HEK293 (cell line): Measurements from ENCODE around the gene NPAT.

ENCODE experiments used
- KLF1 ChIP-seq: fragments of 450-650 bp; formaldehyde crosslinking; IDR thresholded peaks from 2 replicates; pipeline ENCODE4 v1.5.1; 2016; ENCODE audit warnings: missing biosample characterization, missing genetic modification characterization
- OSR2 ChIP-seq: fragments of 450-650 bp; formaldehyde crosslinking; IDR thresholded peaks from 2 replicates; pipeline ENCODE4 v1.5.1; 2016; ENCODE audit warnings: missing biosample characterization, missing genetic modification characterization
- TCF7L2 ChIP-seq: IDR thresholded peaks from 2 replicates; pipeline ENCODE4 v1.6.1; 2011; ENCODE audit warnings: low read depth, mild to moderate bottlenecking, inconsistent platforms, low read length, moderate library complexity, borderline replicate concordance
- TRIM28 ChIP-seq: IDR thresholded peaks from 2 replicates; pipeline ENCODE4 v1.6.1; 2011; ENCODE audit warnings: low read length, control low read depth, borderline replicate concordance
- ZNF140 ChIP-seq: fragments of 450-650 bp; formaldehyde crosslinking; IDR thresholded peaks from 2 replicates; pipeline ENCODE4 v1.5.1; 2016; ENCODE audit warnings: missing biosample characterization, missing genetic modification characterization
- ZNF324 ChIP-seq: fragments of 450-650 bp; formaldehyde crosslinking; IDR thresholded peaks from 2 replicates; pipeline ENCODE4 v1.5.1; 2016; ENCODE audit warnings: missing biosample characterization, missing genetic modification characterization
- ZNF660 ChIP-seq: fragments of 450-650 bp; IDR thresholded peaks from 2 replicates; pipeline ENCODE4 v1.5.1; 2018; ENCODE audit warnings: missing biosample characterization, mild to moderate bottlenecking, missing genetic modification characterization
- TF ChIP-seq, protein P1 (sequence below): fragments of 450-650 bp; formaldehyde crosslinking; IDR thresholded peaks from 2 replicates; pipeline ENCODE4; 2016; ENCODE audit warnings: missing biosample characterization, missing genetic modification characterization
- TF ChIP-seq, protein P2 (sequence below): fragments of 450-650 bp; formaldehyde crosslinking; IDR thresholded peaks from 2 replicates; pipeline ENCODE4 v1.5.1; 2016; ENCODE audit warnings: missing biosample characterization, missing genetic modification characterization
- TF ChIP-seq, protein P3 (sequence below): fragments of 450-650 bp; IDR thresholded peaks from 2 replicates; pipeline ENCODE4 v1.5.1; 2018; ENCODE audit warnings: missing biosample characterization, missing genetic modification characterization
- TF ChIP-seq, protein P4 (sequence below): fragments of 450-650 bp; formaldehyde crosslinking; IDR thresholded peaks from 2 replicates; pipeline ENCODE4 v1.5.1; 2016; ENCODE audit warnings: missing biosample characterization, missing genetic modification characterization
- TF ChIP-seq, protein P5 (sequence below): fragments of 450-650 bp; formaldehyde crosslinking; IDR thresholded peaks from 2 replicates; pipeline ENCODE4 v1.5.1; 2016; ENCODE audit warnings: missing biosample characterization, missing genetic modification characterization

DNA sequence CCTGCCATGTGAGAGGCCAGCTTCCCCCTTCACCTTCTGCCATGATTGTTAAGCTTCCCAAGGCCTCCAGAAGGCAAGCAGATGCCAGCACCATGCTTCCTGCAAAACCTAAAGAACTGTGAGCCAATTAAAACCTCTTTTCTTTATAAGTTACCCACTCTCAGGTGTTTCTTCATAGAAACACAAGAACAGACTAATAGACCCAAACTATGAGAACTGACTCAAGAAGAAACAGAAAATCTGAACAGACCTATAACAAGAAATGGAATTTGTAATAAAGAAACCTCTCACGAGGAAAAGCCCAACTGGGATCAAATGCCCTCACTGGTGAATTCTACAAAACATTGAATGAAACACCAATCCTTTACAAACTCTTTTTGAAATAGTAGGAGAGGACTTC lies 12.0 kb downstream of the NPAT start:
- TF ChIP-seq ZNF660 (tag by site-specific recombination) (no peak), OSR2 (tag by site-specific recombination) (no peak), TCF7L2 (no peak), KLF1 (tag by site-specific recombination) (no peak), ZNF324 (tag by site-specific recombination) (no peak), ZNF140 (tag by site-specific recombination) (no peak), TRIM28 (no peak)
- TF ChIP-seq, protein P1, sequence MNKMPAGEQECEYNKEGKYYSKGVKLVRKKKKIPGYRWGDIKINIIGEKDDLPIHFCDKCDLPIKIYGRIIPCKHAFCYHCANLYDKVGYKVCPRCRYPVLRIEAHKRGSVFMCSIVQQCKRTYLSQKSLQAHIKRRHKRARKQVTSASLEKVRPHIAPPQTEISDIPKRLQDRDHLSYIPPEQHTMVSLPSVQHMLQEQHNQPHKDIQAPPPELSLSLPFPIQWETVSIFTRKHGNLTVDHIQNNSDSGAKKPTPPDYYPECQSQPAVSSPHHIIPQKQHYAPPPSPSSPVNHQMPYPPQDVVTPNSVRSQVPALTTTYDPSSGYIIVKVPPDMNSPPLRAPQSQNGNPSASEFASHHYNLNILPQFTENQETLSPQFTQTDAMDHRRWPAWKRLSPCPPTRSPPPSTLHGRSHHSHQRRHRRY = no peak
- TF ChIP-seq, protein P2, sequence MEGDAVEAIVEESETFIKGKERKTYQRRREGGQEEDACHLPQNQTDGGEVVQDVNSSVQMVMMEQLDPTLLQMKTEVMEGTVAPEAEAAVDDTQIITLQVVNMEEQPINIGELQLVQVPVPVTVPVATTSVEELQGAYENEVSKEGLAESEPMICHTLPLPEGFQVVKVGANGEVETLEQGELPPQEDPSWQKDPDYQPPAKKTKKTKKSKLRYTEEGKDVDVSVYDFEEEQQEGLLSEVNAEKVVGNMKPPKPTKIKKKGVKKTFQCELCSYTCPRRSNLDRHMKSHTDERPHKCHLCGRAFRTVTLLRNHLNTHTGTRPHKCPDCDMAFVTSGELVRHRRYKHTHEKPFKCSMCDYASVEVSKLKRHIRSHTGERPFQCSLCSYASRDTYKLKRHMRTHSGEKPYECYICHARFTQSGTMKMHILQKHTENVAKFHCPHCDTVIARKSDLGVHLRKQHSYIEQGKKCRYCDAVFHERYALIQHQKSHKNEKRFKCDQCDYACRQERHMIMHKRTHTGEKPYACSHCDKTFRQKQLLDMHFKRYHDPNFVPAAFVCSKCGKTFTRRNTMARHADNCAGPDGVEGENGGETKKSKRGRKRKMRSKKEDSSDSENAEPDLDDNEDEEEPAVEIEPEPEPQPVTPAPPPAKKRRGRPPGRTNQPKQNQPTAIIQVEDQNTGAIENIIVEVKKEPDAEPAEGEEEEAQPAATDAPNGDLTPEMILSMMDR (tag by site-specific recombination) = no peak
- TF ChIP-seq, protein P3, sequence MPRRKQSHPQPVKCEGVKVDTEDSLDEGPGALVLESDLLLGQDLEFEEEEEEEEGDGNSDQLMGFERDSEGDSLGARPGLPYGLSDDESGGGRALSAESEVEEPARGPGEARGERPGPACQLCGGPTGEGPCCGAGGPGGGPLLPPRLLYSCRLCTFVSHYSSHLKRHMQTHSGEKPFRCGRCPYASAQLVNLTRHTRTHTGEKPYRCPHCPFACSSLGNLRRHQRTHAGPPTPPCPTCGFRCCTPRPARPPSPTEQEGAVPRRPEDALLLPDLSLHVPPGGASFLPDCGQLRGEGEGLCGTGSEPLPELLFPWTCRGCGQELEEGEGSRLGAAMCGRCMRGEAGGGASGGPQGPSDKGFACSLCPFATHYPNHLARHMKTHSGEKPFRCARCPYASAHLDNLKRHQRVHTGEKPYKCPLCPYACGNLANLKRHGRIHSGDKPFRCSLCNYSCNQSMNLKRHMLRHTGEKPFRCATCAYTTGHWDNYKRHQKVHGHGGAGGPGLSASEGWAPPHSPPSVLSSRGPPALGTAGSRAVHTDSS (tag by site-specific recombination) = no peak
- TF ChIP-seq, protein P4, sequence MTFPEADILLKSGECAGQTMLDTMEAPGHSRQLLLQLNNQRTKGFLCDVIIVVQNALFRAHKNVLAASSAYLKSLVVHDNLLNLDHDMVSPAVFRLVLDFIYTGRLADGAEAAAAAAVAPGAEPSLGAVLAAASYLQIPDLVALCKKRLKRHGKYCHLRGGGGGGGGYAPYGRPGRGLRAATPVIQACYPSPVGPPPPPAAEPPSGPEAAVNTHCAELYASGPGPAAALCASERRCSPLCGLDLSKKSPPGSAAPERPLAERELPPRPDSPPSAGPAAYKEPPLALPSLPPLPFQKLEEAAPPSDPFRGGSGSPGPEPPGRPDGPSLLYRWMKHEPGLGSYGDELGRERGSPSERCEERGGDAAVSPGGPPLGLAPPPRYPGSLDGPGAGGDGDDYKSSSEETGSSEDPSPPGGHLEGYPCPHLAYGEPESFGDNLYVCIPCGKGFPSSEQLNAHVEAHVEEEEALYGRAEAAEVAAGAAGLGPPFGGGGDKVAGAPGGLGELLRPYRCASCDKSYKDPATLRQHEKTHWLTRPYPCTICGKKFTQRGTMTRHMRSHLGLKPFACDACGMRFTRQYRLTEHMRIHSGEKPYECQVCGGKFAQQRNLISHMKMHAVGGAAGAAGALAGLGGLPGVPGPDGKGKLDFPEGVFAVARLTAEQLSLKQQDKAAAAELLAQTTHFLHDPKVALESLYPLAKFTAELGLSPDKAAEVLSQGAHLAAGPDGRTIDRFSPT (tag by site-specific recombination) = no peak
- TF ChIP-seq, protein P5, sequence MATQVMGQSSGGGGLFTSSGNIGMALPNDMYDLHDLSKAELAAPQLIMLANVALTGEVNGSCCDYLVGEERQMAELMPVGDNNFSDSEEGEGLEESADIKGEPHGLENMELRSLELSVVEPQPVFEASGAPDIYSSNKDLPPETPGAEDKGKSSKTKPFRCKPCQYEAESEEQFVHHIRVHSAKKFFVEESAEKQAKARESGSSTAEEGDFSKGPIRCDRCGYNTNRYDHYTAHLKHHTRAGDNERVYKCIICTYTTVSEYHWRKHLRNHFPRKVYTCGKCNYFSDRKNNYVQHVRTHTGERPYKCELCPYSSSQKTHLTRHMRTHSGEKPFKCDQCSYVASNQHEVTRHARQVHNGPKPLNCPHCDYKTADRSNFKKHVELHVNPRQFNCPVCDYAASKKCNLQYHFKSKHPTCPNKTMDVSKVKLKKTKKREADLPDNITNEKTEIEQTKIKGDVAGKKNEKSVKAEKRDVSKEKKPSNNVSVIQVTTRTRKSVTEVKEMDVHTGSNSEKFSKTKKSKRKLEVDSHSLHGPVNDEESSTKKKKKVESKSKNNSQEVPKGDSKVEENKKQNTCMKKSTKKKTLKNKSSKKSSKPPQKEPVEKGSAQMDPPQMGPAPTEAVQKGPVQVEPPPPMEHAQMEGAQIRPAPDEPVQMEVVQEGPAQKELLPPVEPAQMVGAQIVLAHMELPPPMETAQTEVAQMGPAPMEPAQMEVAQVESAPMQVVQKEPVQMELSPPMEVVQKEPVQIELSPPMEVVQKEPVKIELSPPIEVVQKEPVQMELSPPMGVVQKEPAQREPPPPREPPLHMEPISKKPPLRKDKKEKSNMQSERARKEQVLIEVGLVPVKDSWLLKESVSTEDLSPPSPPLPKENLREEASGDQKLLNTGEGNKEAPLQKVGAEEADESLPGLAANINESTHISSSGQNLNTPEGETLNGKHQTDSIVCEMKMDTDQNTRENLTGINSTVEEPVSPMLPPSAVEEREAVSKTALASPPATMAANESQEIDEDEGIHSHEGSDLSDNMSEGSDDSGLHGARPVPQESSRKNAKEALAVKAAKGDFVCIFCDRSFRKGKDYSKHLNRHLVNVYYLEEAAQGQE = no peak
